Heart left ventricle (tissue), 16 donors: Measurements from ENCODE around the gene XPA. TPM values are rescaled to one million over a fixed set of nuclear protein-coding genes. Genes with fewer than 3 reads are reported as not detected.

Experiments
- ATAC-seq, 4 donors: fragments of 200-7000 bp; cut with Tn5 transposase; one replicate each; pipeline ENCODE4 v1.9.1; 2020 to 2022; ENCODE audit warnings: moderate library complexity in 4 of 4, mild to moderate bottlenecking in 3 of 4, moderate number of reproducible peaks in 1 of 4
- DNase-seq, 5 donors: peaks; one replicate each; pipeline ENCODE4 v3.0.0-alpha.2; 2020
- H3K27ac ChIP-seq, 12 donors: fragments of 200-600 bp; sonication (generic) in 4 of 12; one replicate each; pipeline versions ENCODE4 v1.5.0 to v1.8.0; 2016 to 2022; ENCODE audit warnings: mild to moderate bottlenecking in 2 of 12
- H3K27me3 ChIP-seq, 9 donors: fragments of 200-600 bp; sonication (generic) in 2 of 9; one replicate each; pipeline versions ENCODE4 v1.5.1 to v1.8.0; 2016 to 2022; ENCODE audit warnings: mild to moderate bottlenecking in 3 of 9
- H3K36me3 ChIP-seq, 9 donors: fragments of 200-600 bp; sonication (generic) in 2 of 9; one replicate each; pipeline versions ENCODE4 v1.5.0 to v1.8.0; 2018 to 2022; ENCODE audit warnings: mild to moderate bottlenecking in 2 of 9
- H3K4me1 ChIP-seq, 12 donors: fragments of 200-600 bp; sonication (generic) in 4 of 12; one replicate each; pipeline versions ENCODE4 v1.5.0 to v1.8.0; 2016 to 2022; ENCODE audit warnings: mild to moderate bottlenecking in 3 of 12
- H3K4me3 ChIP-seq, 12 donors: fragments of 200-600 bp; sonication (generic) in 4 of 12; one replicate each; pipeline versions ENCODE4 v1.5.0 to v1.8.0; 2017 to 2022; ENCODE audit warnings: mild to moderate bottlenecking in 9 of 12, moderate library complexity in 4 of 12
- H3K9me3 ChIP-seq, 12 donors: fragments of 200-600 bp; sonication (generic) in 4 of 12; one replicate each; pipeline versions ENCODE4 v1.5.0 to v1.8.0; 2016 to 2022; ENCODE audit warnings: mild to moderate bottlenecking in 1 of 12
- POLR2A ChIP-seq, 2 donors: fragments of 450-650 bp; IDR thresholded peaks; one replicate each; pipeline ENCODE4 v1.6.1; 2017; ENCODE audit warnings: antibody characterized with exemption in 2 of 2, mild to moderate bottlenecking in 2 of 2, moderate library complexity in 2 of 2
- WGBS, 4 donors: extraction: QIAGEN DNeasy Blood & Tissue Kit in 2 of 4; methylation state at CpG; one replicate each; pipeline versions ENCODE4 v1.1.5 to v1.1.7; 2013 to 2018; 5-methylcytosine and 5-hydroxymethylcytosine counted together
- intact Hi-C, 10 donors: fragments of 100-400 bp; cut with DNase I; formaldehyde crosslinking; loops; one replicate each; pipeline versions ENCODE4 v1.11.1 to v1.14.2; 2022
- polyA plus RNA-seq, 2 donors: library from polyadenylated mRNA; stranded (reverse); fragments of 200-250 nt; gene quantifications; one replicate each; pipeline ENCODE4 v1.2.3, GENCODE V29; 2013
- total RNA-seq, 9 donors: library from RNA; depleted of rRNA in 2 of 9; stranded (reverse); fragments of >200 nt in 2 of 9; fragmentation: NEBNext Ultra II Directional in 3 of 9; extraction: Animal tissue kit (Norgen Biotek cat#: 25700) in 3 of 9; gene quantifications; one replicate each; pipeline versions ENCODE4 v1.1.0 to v1.2.4, GENCODE V29; 2016 to 2023
- TF ChIP-seq, protein P1 (sequence below), 12 donors: fragments of 200-600 bp; sonication (generic) in 4 of 12; IDR thresholded peaks; one replicate each; pipeline versions ENCODE4 v1.5.0 to v1.8.0; 2018 to 2022; ENCODE audit warnings: antibody characterized with exemption in 12 of 12, mild to moderate bottlenecking in 5 of 12
- donor health status: ischemic (EF 13 %, LVEDD 7.1; RV severe dilation, severe dysfunction).
- donor health status: healthy with polysubstance abuse.
- donor health status: DM: no; HTN: yes; CAD: no.
- donor health status: DM: no; HTN: no; CAD: no.
- donor health status: ischemic (EF 25% LVEDD 6.9; RV normal size, moderate dysfunction).
- donor health status: ischemic (EF 25% LVEDD 5.7; RV mildly dilated, moderate dysfunction).
- donor health status: healthy.
- donor health status: DM: yes; HTN: yes; CAD: no.
- donor health status: ischemic (EF 35%, LVEDD 5.7; RV mildly dilated, moderate dysfunction).
- donor health status: nonischemic (EF 11% LVEDD 7.7; RV severe dilation, severe dysfunction).
- donor health status: DM: yes; HTN: yes; CAD: no.
- donor health status: PGD.
- donor health status: ischemic (EF 29% LVEDD 5.4; RV normal size, mild dysfunction).
- donor health status: nonischemic (EF 23%, LVEDD 6.1; RV moderate dilation, normal function).

Gene XPA
- total and polyA plus RNA-seq, 11 donors = 4.0 to 12.1 (median 9.0) TPM

DNA sequence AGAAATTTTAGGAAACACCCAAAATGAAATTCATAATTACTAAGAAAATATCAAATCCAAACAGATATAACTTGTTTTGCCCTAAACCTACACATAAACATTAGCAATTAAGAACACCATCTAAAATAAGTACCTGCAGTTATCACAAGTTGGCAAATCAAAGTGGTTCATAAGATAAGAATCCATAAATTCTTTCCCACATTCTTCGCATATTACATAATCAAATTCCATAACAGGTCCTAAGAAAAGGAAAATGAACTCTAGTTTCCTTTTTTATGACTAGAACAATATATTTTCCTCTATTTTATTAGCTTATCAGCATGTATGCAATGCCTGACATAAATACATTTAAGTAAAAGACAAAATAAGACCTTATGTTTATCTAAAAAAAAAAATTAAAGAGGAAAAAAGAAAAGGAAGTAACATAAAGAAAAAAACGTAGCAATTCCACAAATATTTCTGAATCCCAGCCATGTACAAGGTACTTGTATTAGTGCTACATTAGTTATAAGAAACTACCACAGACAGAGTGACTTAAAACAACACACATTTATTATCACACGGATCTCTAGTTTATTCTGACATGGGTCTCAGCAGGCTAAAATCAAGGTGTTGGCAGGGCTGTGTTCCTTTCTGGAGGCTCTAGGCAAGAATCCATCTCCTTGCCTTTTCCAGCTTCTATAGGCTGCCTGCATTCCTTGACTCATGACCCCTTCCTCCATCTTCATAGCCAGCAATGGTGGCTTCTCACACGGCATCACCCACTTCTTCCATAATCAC is 7.5 kb downstream of the XPA start:
- ATAC-seq = no peak
- Histone ChIP-seq H3K27me3 (no peaks in the 10 kb centered on the region), H3K36me3 (peaks cover 0 to 91% (median 82%) of the 10 kb centered on the region in 9 donors), H3K4me3 (no peak overlapping the region), H3K4me1 (peaks cover 0 to 27% (median 12%) of the 10 kb centered on the region in 12 donors), H3K27ac (no peak overlapping the region), H3K9me3 (no peaks in the 10 kb centered on the region)
- 54 to 61% (median 58%) methylated on average over 4 of the region's 4 CpGs for WGBS, 4 donors
- intact Hi-C loops = loop anchor here in 2 of 10 donors (5.0 to 10.0 kb wide), 2 partner anchors 52 to 55 kb away; partner anchors contain the start of genes NCBP1 (in 1 of the 2) and TSTD2 (in 1 of the 2)
- TF ChIP-seq, protein P1, sequence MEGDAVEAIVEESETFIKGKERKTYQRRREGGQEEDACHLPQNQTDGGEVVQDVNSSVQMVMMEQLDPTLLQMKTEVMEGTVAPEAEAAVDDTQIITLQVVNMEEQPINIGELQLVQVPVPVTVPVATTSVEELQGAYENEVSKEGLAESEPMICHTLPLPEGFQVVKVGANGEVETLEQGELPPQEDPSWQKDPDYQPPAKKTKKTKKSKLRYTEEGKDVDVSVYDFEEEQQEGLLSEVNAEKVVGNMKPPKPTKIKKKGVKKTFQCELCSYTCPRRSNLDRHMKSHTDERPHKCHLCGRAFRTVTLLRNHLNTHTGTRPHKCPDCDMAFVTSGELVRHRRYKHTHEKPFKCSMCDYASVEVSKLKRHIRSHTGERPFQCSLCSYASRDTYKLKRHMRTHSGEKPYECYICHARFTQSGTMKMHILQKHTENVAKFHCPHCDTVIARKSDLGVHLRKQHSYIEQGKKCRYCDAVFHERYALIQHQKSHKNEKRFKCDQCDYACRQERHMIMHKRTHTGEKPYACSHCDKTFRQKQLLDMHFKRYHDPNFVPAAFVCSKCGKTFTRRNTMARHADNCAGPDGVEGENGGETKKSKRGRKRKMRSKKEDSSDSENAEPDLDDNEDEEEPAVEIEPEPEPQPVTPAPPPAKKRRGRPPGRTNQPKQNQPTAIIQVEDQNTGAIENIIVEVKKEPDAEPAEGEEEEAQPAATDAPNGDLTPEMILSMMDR (IDR thresholded peaks at IDR 0.05) = no peak
- no peak for TF ChIP-seq POLR2A (IDR thresholded peaks at IDR 0.05)
- no peak for DNase-seq

DNA sequence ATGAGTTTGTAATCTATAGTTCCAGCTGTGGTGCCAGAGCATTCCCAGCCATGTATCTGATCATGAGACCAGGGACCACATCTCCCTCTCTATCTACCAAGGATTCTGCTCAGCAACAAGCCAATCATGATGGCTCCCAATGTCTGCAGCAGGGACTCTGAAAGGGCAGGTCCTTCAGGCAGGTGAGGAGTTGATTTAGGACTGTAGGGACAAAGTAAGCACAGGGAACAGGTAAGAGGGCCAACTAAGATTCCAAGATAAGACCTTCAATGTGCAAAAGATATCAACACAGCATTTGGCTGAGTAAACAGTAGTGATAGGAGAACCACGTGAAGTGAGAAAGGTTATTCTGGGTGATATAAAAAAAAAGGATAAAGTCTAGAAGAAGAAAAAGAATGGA is 8.5 kb downstream of the XPA start:
- no peak for ATAC-seq
- 40 to 70% (median 55%) methylated on average over 1 of the region's 1 CpG for WGBS, 4 donors
- DNase-seq = no peak

DNA sequence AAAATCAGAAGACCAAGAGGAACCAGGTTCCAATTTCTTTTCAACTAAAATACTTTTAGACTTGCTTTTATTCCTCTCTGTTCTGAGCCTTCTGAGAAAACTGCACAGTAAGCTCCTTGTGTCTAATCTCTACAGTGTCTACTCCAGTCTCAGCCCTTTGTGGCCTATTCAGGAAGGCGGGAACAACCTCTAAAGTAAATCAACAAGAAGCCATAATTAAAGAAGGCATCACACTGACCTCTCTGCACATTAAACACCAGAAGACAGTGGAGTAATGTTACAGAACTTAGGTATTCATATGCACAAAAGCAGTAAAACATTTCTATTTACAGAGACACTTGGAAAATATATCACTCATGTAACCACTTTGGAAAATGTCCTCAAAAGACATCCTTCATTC is 14.9 kb downstream of the XPA start:
- 93 to 100% (median 99%) methylated on average over 1 of the region's 1 CpG for WGBS, 4 donors
- TF ChIP-seq, protein P1 (IDR thresholded peaks at IDR 0.05) = no peak
- no peak for TF ChIP-seq POLR2A (IDR thresholded peaks at IDR 0.05)
- ATAC-seq (no peak), DNase-seq (no peak)
- Histone ChIP-seq H3K27ac (no peak overlapping the region), H3K27me3 (no peaks in the 10 kb centered on the region), H3K4me3 (no peak overlapping the region), H3K9me3 (no peaks in the 10 kb centered on the region), H3K36me3 (peaks cover 0 to 100% (median 98%) of the 10 kb centered on the region in 9 donors), H3K4me1 (no peaks in the 10 kb centered on the region)
- intact Hi-C loops = loop anchor here in 1 of 10 donors (10.0 kb wide), 1 partner anchor 47 kb away; the partner anchor contains the start of genes NCBP1 and TSTD2

More for the DNA sequence above, 8.5 kb downstream of the XPA start:
- no peak overlapping the region for H3K27ac ChIP-seq
- peaks cover 0 to 19% (median 7%) of the 10 kb centered on the region in 12 donors for H3K4me1 ChIP-seq
- no peak overlapping the region for H3K4me3 ChIP-seq
- H3K9me3 ChIP-seq = no peaks in the 10 kb centered on the region
- intact Hi-C loops = loop anchor here in 2 of 10 donors (5.0 to 10.0 kb wide), 2 partner anchors 51 to 54 kb away; partner anchors contain the start of genes NCBP1 (in 1 of the 2) and TSTD2 (in 1 of the 2)
- H3K27me3 ChIP-seq = no peaks in the 10 kb centered on the region
- H3K36me3 ChIP-seq = peaks cover 0 to 99% (median 91%) of the 10 kb centered on the region in 9 donors
- TF ChIP-seq, protein P1 (IDR thresholded peaks at IDR 0.05) = no peak
- TF ChIP-seq POLR2A (IDR thresholded peaks at IDR 0.05) = no peak

DNA sequence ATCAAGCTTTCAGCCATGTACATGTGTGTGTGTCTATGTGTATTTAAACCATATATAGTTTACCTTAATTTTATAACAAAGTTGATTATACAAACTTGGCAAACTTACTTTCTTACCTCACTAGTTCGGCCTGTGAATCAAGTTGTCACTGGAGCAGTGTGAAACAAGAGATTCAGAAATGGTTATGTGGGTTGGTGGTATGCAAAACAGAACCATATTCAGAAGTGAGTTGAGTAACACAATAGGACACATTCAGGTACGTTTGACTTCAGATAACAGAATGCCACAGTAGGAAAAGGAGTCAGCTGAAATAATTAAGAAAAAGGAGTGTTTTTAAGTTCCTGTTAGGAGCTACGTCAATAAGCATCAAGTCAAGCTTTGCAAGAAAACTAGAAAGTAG is 21.5 kb downstream of the XPA start:
- Histone ChIP-seq H3K27ac (no peak overlapping the region), H3K4me1 (peaks cover 0 to 8% (median 0%) of the 10 kb centered on the region in 12 donors), H3K27me3 (no peaks in the 10 kb centered on the region), H3K9me3 (no peaks in the 10 kb centered on the region), H3K4me3 (no peak overlapping the region), H3K36me3 (peaks cover 0 to 100% (median 98%) of the 10 kb centered on the region in 9 donors)
- intact Hi-C loops = no loop called here
- WGBS, 4 donors = 70 to 72% (median 71%) methylated on average over 3 of the region's 3 CpGs
- TF ChIP-seq, protein P1 (IDR thresholded peaks at IDR 0.05) = no peak
- no peak for TF ChIP-seq POLR2A (IDR thresholded peaks at IDR 0.05)
- no peak for DNase-seq
- ATAC-seq = no peak
